Effector memory CD4-positive, alpha-beta T cell (primary cell): Measurements from ENCODE around the gene RPL15.

Experiments used
- DNase-seq, 3 donors: peaks; one replicate each; pipeline ENCODE4 v3.0.0-alpha.2; 2020
- H3K27ac ChIP-seq: 2 replicates; pipeline ENCODE4 v1.7.0; 2013; ENCODE audit warnings: mild to moderate bottlenecking, low read length, moderate library complexity; ENCODE audit not compliant: insufficient read depth, poor library complexity, severe bottlenecking
- H3K27me3 ChIP-seq: replicated peaks from 2 replicates; pipeline ENCODE4 v1.7.0; 2013; ENCODE audit warnings: mild to moderate bottlenecking, low read length; ENCODE audit not compliant: insufficient read depth, control insufficient read depth, poor library complexity, severe bottlenecking
- H3K36me3 ChIP-seq: 2 replicates; pipeline ENCODE4 v1.7.0; 2013; ENCODE audit warnings: mild to moderate bottlenecking, low read length, moderate library complexity; ENCODE audit not compliant: control insufficient read depth, insufficient read depth
- H3K4me1 ChIP-seq: 2 replicates; pipeline ENCODE4 v1.7.0; 2013; ENCODE audit warnings: low read length, mild to moderate bottlenecking; ENCODE audit not compliant: control insufficient read depth, insufficient read depth, poor library complexity, severe bottlenecking
- H3K4me3 ChIP-seq: 2 replicates; pipeline ENCODE4 v1.7.0; 2013; ENCODE audit warnings: low read length, low read depth, mild to moderate bottlenecking; ENCODE audit not compliant: insufficient read depth, poor library complexity, severe bottlenecking
- H3K9me3 ChIP-seq: 2 replicates; pipeline ENCODE4 v1.7.0; 2013; ENCODE audit warnings: mild to moderate bottlenecking, low read length, moderate library complexity; ENCODE audit not compliant: control insufficient read depth

RPL15 gene

GRCh38 chr3:23953523-23953922 lies 36.6 kb downstream of the RPL15 start:
- peaks cover 18% of the 10 kb centered on the region for H3K36me3 ChIP-seq
- DNase-seq = no peak
- H3K27ac ChIP-seq = no peak overlapping the region
- H3K27me3 ChIP-seq = no peaks in the 10 kb centered on the region
- H3K4me3 ChIP-seq = no peak overlapping the region
- H3K9me3 ChIP-seq = no peaks in the 10 kb centered on the region
- peaks cover 11% of the 10 kb centered on the region for H3K4me1 ChIP-seq

- no peak overlapping the region for H3K27ac ChIP-seq
- no peaks in the 10 kb centered on the region for H3K9me3 ChIP-seq
- H3K36me3 ChIP-seq = peaks cover 20% of the 10 kb centered on the region
- no peak overlapping the region for H3K4me3 ChIP-seq
- H3K27me3 ChIP-seq = no peaks in the 10 kb centered on the region
- no peak for DNase-seq
- peaks cover 9% of the 10 kb centered on the region for H3K4me1 ChIP-seq
Measured at GRCh38 chr3:23954144-23954543, 37.2 kb downstream of the RPL15 start.

- Histone ChIP-seq H3K4me1 (no peaks in the 10 kb centered on the region), H3K9me3 (no peaks in the 10 kb centered on the region), H3K4me3 (no peak overlapping the region), H3K27ac (no peak overlapping the region), H3K27me3 (no peaks in the 10 kb centered on the region), H3K36me3 (peaks cover 35% of the 10 kb centered on the region)
- DNase-seq = no peak
Measured at GRCh38 chr3:23956701-23957100, 39.8 kb downstream of the RPL15 start.

- Histone ChIP-seq H3K4me1 (no peaks in the 10 kb centered on the region), H3K27me3 (no peaks in the 10 kb centered on the region), H3K9me3 (no peaks in the 10 kb centered on the region), H3K36me3 (peaks cover 53% of the 10 kb centered on the region), H3K27ac (no peak overlapping the region), H3K4me3 (no peak overlapping the region)
- DNase-seq = no peak
Measured at GRCh38 chr3:23959135-23959900, 42.4 kb downstream of the RPL15 start.

- DNase-seq = no peak
- Histone ChIP-seq H3K9me3 (no peaks in the 10 kb centered on the region), H3K4me3 (no peak overlapping the region), H3K36me3 (peaks cover 48% of the 10 kb centered on the region), H3K4me1 (no peaks in the 10 kb centered on the region), H3K27ac (no peak overlapping the region), H3K27me3 (no peaks in the 10 kb centered on the region)
Measured at GRCh38 chr3:23960649-23961048, 43.7 kb downstream of the RPL15 start.

- DNase-seq = no peak
- peaks cover 50% of the 10 kb centered on the region for H3K36me3 ChIP-seq
- H3K27ac ChIP-seq = no peak overlapping the region
- H3K9me3 ChIP-seq = no peaks in the 10 kb centered on the region
- no peaks in the 10 kb centered on the region for H3K4me1 ChIP-seq
- no peaks in the 10 kb centered on the region for H3K27me3 ChIP-seq
- no peak overlapping the region for H3K4me3 ChIP-seq
Measured at GRCh38 chr3:23961066-23961465, 44.1 kb downstream of the RPL15 start.

- Histone ChIP-seq H3K36me3 (peaks cover 48% of the 10 kb centered on the region), H3K4me1 (no peaks in the 10 kb centered on the region)
- no peak for DNase-seq
Measured at GRCh38 chr3:23961913-23962312, 45.0 kb downstream of the RPL15 start.

GRCh38 chr3:23964537-23965235 lies 47.8 kb downstream of the RPL15 start:
- DNase-seq = no peak
- Histone ChIP-seq H3K4me3 (no peak overlapping the region), H3K9me3 (no peaks in the 10 kb centered on the region), H3K27ac (no peak overlapping the region), H3K27me3 (no peaks in the 10 kb centered on the region), H3K36me3 (peaks cover 56% of the 10 kb centered on the region), H3K4me1 (no peaks in the 10 kb centered on the region)

More at GRCh38 chr3:23961913-23962312, 45.0 kb downstream of the RPL15 start:
- Histone ChIP-seq H3K27ac (no peak overlapping the region), H3K4me3 (no peak overlapping the region), H3K27me3 (no peaks in the 10 kb centered on the region), H3K9me3 (no peaks in the 10 kb centered on the region)

- DNase-seq = no peak
- H3K27me3 ChIP-seq = no peaks in the 10 kb centered on the region
- H3K36me3 ChIP-seq = peaks cover 46% of the 10 kb centered on the region
- H3K4me3 ChIP-seq = no peak overlapping the region
- H3K27ac ChIP-seq = no peak overlapping the region
- H3K4me1 ChIP-seq = no peaks in the 10 kb centered on the region
- no peaks in the 10 kb centered on the region for H3K9me3 ChIP-seq
Measured at GRCh38 chr3:23966328-23966727, 49.4 kb downstream of the RPL15 start.

GRCh38 chr3:23968463-23969184 lies 51.7 kb downstream of the RPL15 start:
- no peak overlapping the region for H3K4me3 ChIP-seq
- no peaks in the 10 kb centered on the region for H3K9me3 ChIP-seq
- H3K36me3 ChIP-seq = peaks cover 38% of the 10 kb centered on the region
- no peaks in the 10 kb centered on the region for H3K4me1 ChIP-seq
- DNase-seq = no peak
- no peak overlapping the region for H3K27ac ChIP-seq
- no peaks in the 10 kb centered on the region for H3K27me3 ChIP-seq
